GM18873 (cell line): ENCODE results near the gene GAA.
A peak's percentile ranks its signal among the peaks of the same experiment; 100 is the strongest.
"Not testable (repeated sequence)": the region's sequence is repeated elsewhere in the genome, so short reads cannot be mapped to it uniquely, and the experiment has no call there.

ENCODE experiments used
- ATAC-seq: cut with Tn5 transposase; IDR thresholded peaks from one replicate; pipeline ENCODE4 v1.9.1; 2021; ENCODE audit warnings: mild to moderate bottlenecking, moderate library complexity, moderate number of reproducible peaks; ENCODE audit not compliant: unreplicated experiment, low FRiP score

Gene GAA

GRCh38 chr17:80138856-80139426, 37.6 kb downstream of the GAA start:
- no peak for ATAC-seq

GRCh38 chr17:80141463-80142165, 40.2 kb downstream of the GAA start:
- ATAC-seq = no peak

DNA sequence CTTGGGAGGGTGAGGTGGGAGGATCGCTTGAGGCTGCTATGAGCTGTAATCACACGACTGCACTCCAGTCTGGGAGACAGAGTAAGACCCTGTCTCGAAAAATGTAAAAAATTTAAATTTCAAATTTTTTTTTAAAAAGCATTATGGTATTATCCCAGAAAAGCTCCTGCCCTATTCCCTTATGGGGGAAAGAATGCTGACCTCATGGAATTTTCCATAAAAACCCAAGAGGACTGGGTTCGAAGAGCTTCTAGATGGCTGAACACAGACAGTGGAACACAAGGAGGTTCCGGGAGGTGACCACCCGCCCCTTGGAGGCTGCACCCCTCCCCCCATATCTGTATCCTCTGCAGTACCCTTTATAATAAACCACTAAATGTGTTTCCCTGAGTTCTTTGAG, 41.5 kb downstream of the GAA start:
- no peak for ATAC-seq

DNA sequence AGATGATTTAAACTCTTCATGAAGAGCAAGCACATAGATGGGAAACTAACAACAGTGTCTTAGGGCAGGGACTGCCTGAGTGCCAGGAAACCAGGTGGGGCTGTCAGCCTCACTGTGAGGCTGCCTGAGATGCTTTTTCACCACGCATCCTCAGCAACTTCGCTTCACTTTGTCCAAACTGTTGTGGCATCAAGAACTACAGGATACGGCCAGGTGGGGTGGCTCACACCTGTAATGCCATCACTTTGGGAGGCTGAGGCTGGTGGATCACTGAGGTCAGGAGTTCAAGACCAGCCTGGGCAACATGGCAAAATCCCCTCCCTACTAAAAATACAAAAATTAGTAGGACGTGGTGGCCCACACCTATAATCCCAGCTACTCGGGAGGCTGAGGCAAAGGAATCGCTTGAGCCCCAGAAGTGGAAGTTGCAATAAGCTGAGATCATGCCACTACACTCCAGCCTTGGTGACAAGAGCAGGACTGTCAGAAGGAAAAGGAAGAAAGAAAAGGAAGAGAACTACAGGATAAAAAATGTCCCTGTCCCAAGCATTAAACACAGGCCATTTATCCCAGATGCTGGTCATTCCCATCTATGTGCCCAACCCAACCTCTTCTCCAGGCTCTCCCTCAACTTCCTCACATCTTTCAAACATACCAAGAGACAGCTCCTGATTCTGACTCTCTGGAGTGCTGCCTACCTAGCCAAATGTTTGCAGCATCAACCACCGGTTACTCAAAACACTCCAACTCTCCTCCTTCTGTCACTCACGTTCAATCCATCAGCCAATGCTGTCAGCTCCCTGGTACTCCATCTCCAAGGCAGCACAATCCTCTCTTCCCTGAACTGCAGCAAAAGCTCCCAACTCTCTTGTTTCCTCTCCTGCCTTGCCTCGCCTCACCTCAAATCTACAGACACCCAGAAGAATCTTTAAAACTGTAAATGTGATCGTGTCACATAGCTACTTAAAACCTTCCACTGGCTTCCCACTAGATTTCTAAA, 44.0 kb downstream of the GAA start:
- ATAC-seq = no peak

GRCh38 chr17:80146121-80147034, 45.0 kb downstream of the GAA start:
- ATAC-seq = peak; percentile 28

- ATAC-seq = peak; percentile 78
Measured at GRCh38 chr17:80147035-80147822, 45.8 kb downstream of the GAA start, which contains the start of gene EIF4A3. Gene EIF4A3, minus strand, starts transcription at chr17:80147128. Its CDS starts 167 bp downstream, at chr17:80146961.

- ATAC-seq = no peak
Measured at GRCh38 chr17:80151333-80151732, 50.0 kb downstream of the GAA start.

- ATAC-seq = no peak
Measured at GRCh38 chr17:80152081-80152702, 50.8 kb downstream of the GAA start.

- no peak for ATAC-seq
Measured at GRCh38 chr17:80153004-80153403, 51.6 kb downstream of the GAA start.

- no peak for ATAC-seq
Measured at GRCh38 chr17:80154166-80154565, 52.8 kb downstream of the GAA start.

- ATAC-seq = not testable (repeated sequence)
Measured at GRCh38 chr17:80155600-80155999, 54.2 kb downstream of the GAA start.

- ATAC-seq = no peak
Measured at GRCh38 chr17:80158846-80159245, 57.5 kb downstream of the GAA start.

GRCh38 chr17:80160536-80160935, 59.2 kb downstream of the GAA start:
- no peak for ATAC-seq

- no peak for ATAC-seq
Measured at GRCh38 chr17:80163336-80163735, 62.0 kb downstream of the GAA start.

DNA sequence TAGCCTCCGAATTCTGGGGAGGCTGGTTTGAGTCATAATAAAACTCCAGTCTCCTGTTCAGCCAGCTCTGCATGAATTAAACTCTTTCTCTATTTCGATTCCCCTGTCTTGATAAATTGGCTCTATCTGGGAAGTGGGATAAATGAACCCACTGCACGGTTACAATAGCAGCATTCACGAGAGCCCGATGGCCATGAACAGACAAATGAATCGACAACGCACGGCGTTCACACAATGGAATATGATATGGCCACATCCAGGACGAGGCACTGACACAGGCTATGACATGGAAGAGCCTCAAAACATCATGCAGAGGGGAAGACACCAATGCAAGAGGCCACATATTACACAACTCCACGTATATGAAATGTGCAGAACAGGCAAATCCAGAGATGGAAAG, 62.8 kb downstream of the GAA start:
- no peak for ATAC-seq

DNA sequence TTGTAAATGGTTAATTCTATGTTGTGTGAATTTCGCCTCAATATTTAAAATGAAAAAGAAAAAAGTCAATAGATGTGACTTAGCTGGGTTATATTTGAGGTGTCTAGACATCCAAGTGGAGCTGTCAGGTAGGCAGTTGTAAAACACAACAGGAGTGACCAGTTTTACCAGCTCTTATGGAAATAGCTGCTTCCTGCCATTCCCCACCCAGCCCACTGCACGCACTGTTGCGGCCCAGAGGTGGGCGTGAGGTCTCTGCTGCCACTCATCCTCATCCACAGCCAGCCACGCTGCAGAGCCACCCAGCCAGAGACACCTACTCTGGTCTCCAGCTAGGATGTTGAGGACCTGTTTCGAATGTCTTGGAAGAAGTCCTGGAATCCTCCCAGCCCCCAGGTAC, 65.1 kb downstream of the GAA start:
- ATAC-seq = no peak

- no peak for ATAC-seq
Measured at GRCh38 chr17:80168371-80168770, 67.0 kb downstream of the GAA start.

DNA sequence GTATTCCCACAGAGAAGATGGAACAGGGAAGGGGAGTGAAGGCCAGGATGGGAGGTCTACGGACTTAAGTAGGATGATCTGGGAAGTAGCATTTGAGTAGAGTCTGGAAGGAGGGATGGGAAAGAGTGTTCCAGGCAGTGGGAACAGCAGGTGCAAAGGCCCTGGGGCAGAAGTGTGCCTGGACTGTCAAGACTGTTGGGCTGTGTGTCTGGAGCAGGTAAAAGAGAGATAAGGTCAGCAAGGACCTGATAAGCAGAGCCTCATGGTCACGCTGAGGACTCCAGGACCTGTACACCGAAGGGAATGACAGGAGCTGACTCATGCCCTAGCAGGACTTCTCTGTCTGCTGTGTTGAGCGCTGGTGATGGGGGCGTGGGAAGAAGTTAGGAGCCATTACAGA, 67.7 kb downstream of the GAA start:
- no peak for ATAC-seq
